ENCODE results near the gene ZBTB20. TPM values are rescaled to one million over a fixed set of nuclear protein-coding genes. Genes with fewer than 3 reads are reported as not detected.
A peak's percentile ranks its signal among the peaks of the same experiment; 100 is the strongest.

ZBTB20 gene
- total RNA-seq, 6 experiments from 2014 or later = 8.0 to 14.1 (median 10.4) TPM

- Mint-ChIP-seq H3K4me1 (ENCODE audit: low read depth) (peaks cover 72% of the 10 kb centered on the region), H3K27me3 (ENCODE audit: insufficient read depth) (no peaks in the 10 kb centered on the region; the same call in 1 of the 2 replicates)
- DNase-seq = no peak
These were observed 593.0 kb downstream of the ZBTB20 start for GRCh38 chr3:114553949-114554593.

GRCh38 chr3:114552527-114552812 lies 594.6 kb downstream of the ZBTB20 start:
- Mint-ChIP-seq H3K4me1 (ENCODE audit: low read depth) (peaks cover 56% of the 10 kb centered on the region), H3K27ac (peak overlapping the region; percentile 95), H3K27me3 (ENCODE audit: insufficient read depth) (no peaks in the 10 kb centered on the region; the same call in 1 of the 2 replicates), H3K36me3 (ENCODE audit: low read depth) (peaks cover 12% of the 10 kb centered on the region; the same call in 1 of the 2 replicates), H3K9me3 (no peaks in the 10 kb centered on the region), H3K4me3 (peak overlapping the region; percentile 70)
- TF ChIP-seq, protein P1, sequence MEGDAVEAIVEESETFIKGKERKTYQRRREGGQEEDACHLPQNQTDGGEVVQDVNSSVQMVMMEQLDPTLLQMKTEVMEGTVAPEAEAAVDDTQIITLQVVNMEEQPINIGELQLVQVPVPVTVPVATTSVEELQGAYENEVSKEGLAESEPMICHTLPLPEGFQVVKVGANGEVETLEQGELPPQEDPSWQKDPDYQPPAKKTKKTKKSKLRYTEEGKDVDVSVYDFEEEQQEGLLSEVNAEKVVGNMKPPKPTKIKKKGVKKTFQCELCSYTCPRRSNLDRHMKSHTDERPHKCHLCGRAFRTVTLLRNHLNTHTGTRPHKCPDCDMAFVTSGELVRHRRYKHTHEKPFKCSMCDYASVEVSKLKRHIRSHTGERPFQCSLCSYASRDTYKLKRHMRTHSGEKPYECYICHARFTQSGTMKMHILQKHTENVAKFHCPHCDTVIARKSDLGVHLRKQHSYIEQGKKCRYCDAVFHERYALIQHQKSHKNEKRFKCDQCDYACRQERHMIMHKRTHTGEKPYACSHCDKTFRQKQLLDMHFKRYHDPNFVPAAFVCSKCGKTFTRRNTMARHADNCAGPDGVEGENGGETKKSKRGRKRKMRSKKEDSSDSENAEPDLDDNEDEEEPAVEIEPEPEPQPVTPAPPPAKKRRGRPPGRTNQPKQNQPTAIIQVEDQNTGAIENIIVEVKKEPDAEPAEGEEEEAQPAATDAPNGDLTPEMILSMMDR (IDR thresholded peaks at IDR 0.05) = no peak
- no peak for DNase-seq

More at GRCh38 chr3:114553949-114554593, 593.0 kb downstream of the ZBTB20 start:
- no peak overlapping the region for H3K27ac Mint-ChIP-seq
- H3K36me3 Mint-ChIP-seq (ENCODE audit: low read depth) = peaks cover 12% of the 10 kb centered on the region; the same call in 1 of the 2 replicates
- H3K4me3 Mint-ChIP-seq = no peak overlapping the region
- TF ChIP-seq, protein P1 (IDR thresholded peaks at IDR 0.05) = no peak
- no peaks in the 10 kb centered on the region for H3K9me3 Mint-ChIP-seq

DNA sequence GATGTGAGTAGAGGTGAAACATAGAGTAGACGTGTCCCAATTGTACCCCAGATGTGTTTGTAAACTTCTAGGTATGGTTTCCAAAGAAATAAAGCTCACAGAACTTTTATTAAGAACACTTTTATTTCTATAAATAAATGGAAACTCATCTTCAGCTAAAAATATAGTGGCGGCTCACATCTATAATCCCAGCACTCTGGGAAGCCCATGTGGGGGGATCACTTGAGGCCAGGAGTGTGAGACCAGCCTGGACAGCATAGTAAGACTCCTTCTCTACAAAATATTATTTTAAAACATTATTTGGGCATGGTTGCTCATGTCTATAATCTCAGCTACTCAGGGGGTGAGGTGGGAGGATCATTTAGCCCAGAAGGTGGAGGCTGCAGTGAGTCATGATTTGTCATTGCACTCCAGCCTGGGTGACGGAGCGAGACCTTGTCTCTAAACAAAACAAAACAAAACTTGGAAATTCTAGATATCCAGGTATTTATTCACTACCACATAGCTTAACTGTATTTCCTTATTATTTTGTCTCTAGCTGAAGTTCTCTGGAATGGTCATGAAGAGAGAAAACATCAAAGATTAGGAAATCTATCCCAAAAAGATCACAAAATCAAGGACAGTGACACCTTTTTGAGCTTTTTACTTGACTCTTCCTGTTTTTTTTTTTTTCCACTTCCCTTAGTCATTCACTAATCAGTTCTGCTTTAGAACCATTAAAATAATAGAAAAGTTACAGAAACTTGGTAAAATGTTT lies 595.1 kb downstream of the ZBTB20 start:
- peak; percentile 76 for DNase-seq

GRCh38 chr3:114550165-114550564 lies 596.9 kb downstream of the ZBTB20 start:
- Mint-ChIP-seq H3K27ac (peak overlapping the region; percentile 31; the same call in 1 of the 2 replicates), H3K4me3 (no peak overlapping the region), H3K9me3 (no peaks in the 10 kb centered on the region), H3K4me1 (ENCODE audit: low read depth) (peaks cover 63% of the 10 kb centered on the region), H3K36me3 (ENCODE audit: low read depth) (peaks cover 18% of the 10 kb centered on the region; the same call in 1 of the 2 replicates), H3K27me3 (ENCODE audit: insufficient read depth) (no peaks in the 10 kb centered on the region; the same call in 1 of the 2 replicates)
- TF ChIP-seq, protein P1 (IDR thresholded peaks at IDR 0.05) = no peak
- DNase-seq = no peak

More for the DNA sequence above, 595.1 kb downstream of the ZBTB20 start:
- Mint-ChIP-seq H3K27ac (peak overlapping the region; percentile 95), H3K4me3 (peak overlapping the region; percentile 70), H3K4me1 (ENCODE audit: low read depth) (peaks cover 55% of the 10 kb centered on the region), H3K9me3 (no peaks in the 10 kb centered on the region), H3K36me3 (ENCODE audit: low read depth) (peaks cover 17% of the 10 kb centered on the region), H3K27me3 (ENCODE audit: insufficient read depth) (no peaks in the 10 kb centered on the region; the same call in 1 of the 2 replicates)
- TF ChIP-seq, protein P1 (IDR thresholded peaks at IDR 0.05) = no peak

DNA sequence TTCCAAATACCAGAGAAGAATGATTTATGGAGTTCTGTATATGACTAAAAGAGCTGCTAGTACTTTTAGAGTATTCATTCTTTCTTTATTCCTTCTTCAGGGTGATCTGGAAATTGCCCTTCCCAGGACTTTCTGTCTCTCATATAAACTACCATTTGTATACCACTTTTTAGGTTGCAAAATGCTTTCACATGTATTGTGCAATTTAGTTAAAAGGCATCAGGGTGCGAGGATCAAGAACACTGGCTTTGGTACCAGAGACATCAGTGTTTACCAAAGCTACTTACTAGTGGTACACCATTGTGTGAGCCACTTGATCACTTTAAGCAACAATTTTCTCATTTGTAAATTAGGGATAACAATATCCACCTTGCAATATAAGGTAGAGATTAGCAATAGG lies 601.9 kb downstream of the ZBTB20 start:
- no peak overlapping the region for H3K27ac Mint-ChIP-seq
- H3K36me3 Mint-ChIP-seq (ENCODE audit: low read depth) = peaks cover 14% of the 10 kb centered on the region
- H3K27me3 Mint-ChIP-seq (ENCODE audit: insufficient read depth) = no peaks in the 10 kb centered on the region; the same call in 1 of the 2 replicates
- no peak for DNase-seq
- no peak overlapping the region for H3K4me3 Mint-ChIP-seq
- no peaks in the 10 kb centered on the region for H3K9me3 Mint-ChIP-seq
- peaks cover 34% of the 10 kb centered on the region for H3K4me1 Mint-ChIP-seq (ENCODE audit: low read depth)
- TF ChIP-seq, protein P1 (IDR thresholded peaks at IDR 0.05) = no peak

Measured in HFFc6 (cell line).